Tibial nerve (tissue), 4 donors: ENCODE data around the gene SORCS3. TPM values are rescaled to one million over a fixed set of nuclear protein-coding genes. Genes with fewer than 3 reads are reported as not detected.

Source experiments
- DNase-seq, 2 donors: peaks; one replicate each; pipeline ENCODE4 v3.0.0-alpha.2; 2019; ENCODE audit warnings: low spot score in 2 of 2
- H3K27ac ChIP-seq, 4 donors: fragments of 200-600 bp; sonication (generic) in 3 of 4; one replicate each; pipeline ENCODE4 v1.5.1; 2017 to 2019; ENCODE audit warnings: mild to moderate bottlenecking in 1 of 4
- H3K27me3 ChIP-seq, 2 donors: fragments of 200-600 bp; sonication (generic) in 1 of 2; one replicate each; pipeline versions ENCODE4 v1.5.1 to v1.6.0; 2017 to 2019
- H3K36me3 ChIP-seq, 3 donors: fragments of 200-600 bp; sonication (generic); one replicate each; pipeline ENCODE4 v1.5.1; 2018 to 2019
- H3K4me1 ChIP-seq, 4 donors: fragments of 200-600 bp; sonication (generic) in 3 of 4; one replicate each; pipeline ENCODE4 v1.5.1; 2017 to 2019
- H3K4me3 ChIP-seq, 4 donors: fragments of 200-600 bp; sonication (generic) in 3 of 4; one replicate each; pipeline ENCODE4 v1.5.1; 2017 to 2019; ENCODE audit warnings: mild to moderate bottlenecking in 1 of 4, moderate library complexity in 1 of 4
- H3K9me3 ChIP-seq, 4 donors: fragments of 200-600 bp; sonication (generic) in 3 of 4; one replicate each; pipeline ENCODE4 v1.5.1; 2017 to 2019
- CTCF ChIP-seq, 5 experiments: fragments of 200-600 bp in 3 of 5; fragments of 450-650 bp in 2 of 5; sonication (generic) in 3 of 5; IDR thresholded peaks; one replicate each; pipeline ENCODE4 v1.5.1; 2016 to 2019; ENCODE audit warnings: antibody characterized with exemption in 5 of 5, mild to moderate bottlenecking in 3 of 5, moderate library complexity in 2 of 5
- EP300 ChIP-seq, 2 donors: sonication (generic); formaldehyde crosslinking; IDR thresholded peaks; one replicate each; pipeline ENCODE4 v1.6.1; 2017; ENCODE audit warnings: antibody characterized with exemption in 2 of 2, mild to moderate bottlenecking in 1 of 2
- POLR2A ChIP-seq, 2 donors: fragments of 450-650 bp; IDR thresholded peaks; one replicate each; pipeline ENCODE4 v1.6.1; 2017; ENCODE audit warnings: antibody characterized with exemption in 2 of 2, mild to moderate bottlenecking in 2 of 2, moderate library complexity in 2 of 2
- WGBS, 2 donors: methylation state at CpG; one replicate each; pipeline ENCODE4 v1.1.5; 2018; 5-methylcytosine and 5-hydroxymethylcytosine counted together
- total RNA-seq, 4 donors: library from RNA; depleted of rRNA; stranded (reverse); fragments of >200 nt; gene quantifications; one replicate each; pipeline ENCODE4 v1.1.0, GENCODE V29; 2016

The SORCS3 gene
- total RNA-seq, 4 donors from 2014 or later = 1.8 to 3.9 (median 3.2) TPM

- TF ChIP-seq CTCF (IDR thresholded peaks at IDR 0.05) (no peak), POLR2A (IDR thresholded peaks at IDR 0.05) (no peak), EP300 (IDR thresholded peaks at IDR 0.05) (no peak)
- Histone ChIP-seq H3K9me3 (no peaks in the 10 kb centered on the region), H3K27me3 (no peaks in the 10 kb centered on the region), H3K4me3 (no peak overlapping the region), H3K4me1 (no peaks in the 10 kb centered on the region), H3K36me3 (no peaks in the 10 kb centered on the region), H3K27ac (no peak overlapping the region)
- WGBS, 2 donors = 87 to 89% methylated on average over 1 of the region's 1 CpG
- no peak for DNase-seq
These were observed 240.7 kb downstream of the SORCS3 start for GRCh38 chr10:104881740-104882139.

- Histone ChIP-seq H3K36me3 (no peaks in the 10 kb centered on the region), H3K27me3 (no peaks in the 10 kb centered on the region), H3K9me3 (peaks cover 0 to 37% (median 5%) of the 10 kb centered on the region in 4 donors), H3K4me1 (peaks cover 0 to 4% (median 0%) of the 10 kb centered on the region in 4 donors), H3K27ac (no peak overlapping the region), H3K4me3 (no peak overlapping the region)
- WGBS, 2 donors = 71 to 83% methylated on average over 5 of the region's 5 CpGs
- DNase-seq = no peak
- TF ChIP-seq EP300 (IDR thresholded peaks at IDR 0.05) (no peak), POLR2A (IDR thresholded peaks at IDR 0.05) (no peak), CTCF (IDR thresholded peaks at IDR 0.05) (no peak)
These were observed 252.0 kb downstream of the SORCS3 start for GRCh38 chr10:104892879-104893617.

- no peak for TF ChIP-seq CTCF (IDR thresholded peaks at IDR 0.05)
- TF ChIP-seq POLR2A (IDR thresholded peaks at IDR 0.05) = no peak
- TF ChIP-seq EP300 (IDR thresholded peaks at IDR 0.05) = no peak
- 65 to 73% methylated on average over 6 of the region's 6 CpGs for WGBS, 2 donors
These were observed 252.6 kb downstream of the SORCS3 start for GRCh38 chr10:104893701-104894100.

GRCh38 chr10:104894681-104895080 is 253.6 kb downstream of the SORCS3 start:
- 77 to 80% methylated on average over 3 of the region's 3 CpGs for WGBS, 2 donors
- H3K4me1 ChIP-seq = peaks cover 0 to 4% (median 0%) of the 10 kb centered on the region in 4 donors
- DNase-seq = no peak
- H3K9me3 ChIP-seq = peaks cover 0 to 23% (median 5%) of the 10 kb centered on the region in 4 donors
- no peaks in the 10 kb centered on the region for H3K36me3 ChIP-seq
- H3K4me3 ChIP-seq = no peak overlapping the region
- H3K27me3 ChIP-seq = no peaks in the 10 kb centered on the region
- no peak for TF ChIP-seq POLR2A (IDR thresholded peaks at IDR 0.05)
- no peak overlapping the region for H3K27ac ChIP-seq

More at GRCh38 chr10:104893701-104894100, 252.6 kb downstream of the SORCS3 start:
- Histone ChIP-seq H3K9me3 (peaks cover 0 to 31% (median 5%) of the 10 kb centered on the region in 4 donors), H3K36me3 (no peaks in the 10 kb centered on the region), H3K27me3 (no peaks in the 10 kb centered on the region), H3K27ac (no peak overlapping the region), H3K4me3 (no peak overlapping the region), H3K4me1 (peaks cover 0 to 4% (median 0%) of the 10 kb centered on the region in 4 donors)
- DNase-seq = no peak

GRCh38 chr10:104895541-104895940 is 254.5 kb downstream of the SORCS3 start:
- Histone ChIP-seq H3K9me3 (peaks cover 0 to 14% (median under 1%) of the 10 kb centered on the region in 4 donors), H3K27me3 (no peaks in the 10 kb centered on the region), H3K4me1 (peaks cover 0 to 4% (median 0%) of the 10 kb centered on the region in 4 donors), H3K4me3 (no peak overlapping the region), H3K36me3 (no peaks in the 10 kb centered on the region), H3K27ac (no peak overlapping the region)
- no peak for TF ChIP-seq EP300 (IDR thresholded peaks at IDR 0.05)
- TF ChIP-seq CTCF (IDR thresholded peaks at IDR 0.05) = no peak
- no peak for TF ChIP-seq POLR2A (IDR thresholded peaks at IDR 0.05)
- WGBS, 2 donors = 33 to 58% methylated on average over 1 of the region's 1 CpG
- no peak for DNase-seq
